Epithelial cell of esophagus (primary cell): ENCODE data around the gene LDB2.

ENCODE experiments used
- DNase-seq: peaks from one replicate; pipeline ENCODE4 v3.0.0; 2010; ENCODE audit warnings: low read depth
- H3K4me3 ChIP-seq: 2 replicates; pipeline ENCODE4 v1.5.1; 2011; ENCODE audit warnings: mild to moderate bottlenecking, low read length, control low read depth
- CTCF ChIP-seq: IDR thresholded peaks from 2 replicates; pipeline ENCODE4 v1.5.1; 2011; ENCODE audit warnings: low read depth, mild to moderate bottlenecking, low read length, control low read depth, inconsistent platforms; ENCODE audit not compliant: insufficient read depth; ENCODE audit errors: missing control alignments

LDB2 gene

DNA sequence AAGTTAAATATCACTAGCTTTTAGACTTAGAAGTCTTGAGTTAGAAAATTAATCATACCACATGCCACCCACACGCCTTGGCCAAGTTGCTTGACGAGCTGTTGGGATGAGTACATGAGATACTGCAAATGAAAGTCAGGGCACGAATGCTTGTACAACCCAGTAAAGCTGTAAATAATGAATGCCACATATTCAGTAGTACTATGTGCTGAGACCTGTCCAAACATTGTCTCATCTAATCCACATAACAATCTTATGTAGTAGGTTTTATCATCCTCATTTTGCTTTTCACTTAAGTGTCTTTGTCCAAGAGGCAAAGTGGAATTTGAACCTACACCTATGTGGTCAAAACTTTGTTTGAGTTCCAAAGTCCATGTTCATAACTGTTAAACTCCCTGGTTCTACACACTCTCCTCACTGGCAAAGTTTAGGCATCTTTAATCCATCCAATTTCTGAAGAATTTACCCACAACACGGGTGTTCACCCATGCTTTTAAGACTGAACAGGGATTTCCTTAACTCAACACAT is 74.1 kb downstream of the LDB2 start:
- H3K4me3 ChIP-seq = no peak overlapping the region
- no peak for DNase-seq
- no peak for TF ChIP-seq CTCF

DNA sequence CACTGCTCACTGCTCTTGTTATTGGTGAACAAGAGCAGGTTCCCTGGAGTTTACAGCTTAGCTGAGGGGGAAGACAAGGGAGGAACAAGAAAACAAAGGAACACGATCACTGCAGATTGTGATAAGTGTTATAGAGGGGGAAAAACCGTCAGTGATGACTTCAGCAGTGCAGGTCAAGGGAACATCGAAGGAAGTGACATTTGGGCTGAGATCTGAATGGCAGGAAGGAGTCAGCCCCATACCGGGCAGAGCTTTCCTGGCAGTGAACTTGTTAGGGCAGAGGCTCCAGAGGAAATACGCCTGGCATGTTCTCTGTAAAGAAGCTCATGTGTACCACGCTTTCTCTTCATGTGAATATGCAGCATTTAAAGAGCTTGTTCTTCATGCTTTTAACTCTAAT is 78.1 kb downstream of the LDB2 start:
- no peak overlapping the region for H3K4me3 ChIP-seq
- no peak for DNase-seq
- no peak for TF ChIP-seq CTCF

DNA sequence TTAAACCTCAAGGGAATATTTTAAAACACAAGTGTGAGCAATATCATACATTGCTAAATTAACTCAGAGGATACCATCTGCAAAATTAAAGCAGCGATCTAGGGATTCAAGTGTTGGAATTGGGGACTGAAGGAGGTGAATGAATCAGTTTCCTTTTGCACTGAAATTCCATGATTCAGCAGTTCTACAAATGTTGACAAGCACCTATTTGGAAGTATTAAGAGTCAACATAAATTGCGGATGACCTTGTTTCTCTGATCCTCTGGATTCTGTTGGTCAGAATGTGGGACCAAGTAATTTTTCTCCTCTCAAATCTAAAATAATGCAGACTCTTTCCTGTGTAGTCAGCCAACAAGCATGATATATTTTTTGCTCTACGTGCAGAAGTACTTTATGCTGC is 78.8 kb downstream of the LDB2 start:
- no peak for TF ChIP-seq CTCF
- H3K4me3 ChIP-seq = no peak overlapping the region
- DNase-seq = no peak

DNA sequence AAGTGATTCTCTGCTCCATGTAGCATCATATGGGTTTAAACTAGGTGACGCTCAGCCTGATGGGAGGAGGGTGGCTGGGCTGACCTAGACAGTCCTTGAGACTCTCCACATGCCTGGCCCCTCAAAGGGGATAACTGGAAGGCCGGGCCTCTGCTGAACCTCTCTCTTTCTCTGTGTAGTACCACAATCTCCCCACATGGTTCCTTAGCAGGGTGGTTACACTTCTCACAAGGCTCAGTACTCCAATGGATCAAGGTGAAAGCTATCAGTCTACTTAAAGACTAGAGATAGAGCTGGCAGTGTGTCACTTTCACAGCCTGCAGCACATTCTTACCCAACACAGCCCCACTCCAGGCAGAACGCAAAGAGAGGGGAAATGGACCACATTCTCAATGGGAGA is 80.4 kb downstream of the LDB2 start:
- no peak overlapping the region for H3K4me3 ChIP-seq
- no peak for TF ChIP-seq CTCF
- DNase-seq = no peak

GRCh38 chr4:16817286-16817685 is 81.2 kb downstream of the LDB2 start:
- DNase-seq = no peak
- no peak overlapping the region for H3K4me3 ChIP-seq
- no peak for TF ChIP-seq CTCF

GRCh38 chr4:16814361-16814760 is 84.1 kb downstream of the LDB2 start:
- no peak for DNase-seq
- no peak for TF ChIP-seq CTCF
- no peak overlapping the region for H3K4me3 ChIP-seq

GRCh38 chr4:16812041-16812440 is 86.4 kb downstream of the LDB2 start:
- no peak for TF ChIP-seq CTCF
- H3K4me3 ChIP-seq = no peak overlapping the region
- DNase-seq = no peak
